WTC11 (cell line): ENCODE data around the gene CLEC4C. TPM values are rescaled to one million over a fixed set of nuclear protein-coding genes. Genes with fewer than 3 reads are reported as not detected.

Experiments used
- ATAC-seq: fragments of 200-7000 bp; cut with Tn5 transposase; 2 replicates; pipeline ENCODE4 v1.10.0; 2021; ENCODE audit warnings: mild to moderate bottlenecking, moderate library complexity
- CTCF ChIA-PET: fragments of 300-600 bp; sonication (Branson Sonifier 250); formaldehyde crosslinking; loops from one replicate; lab custom pipeline; 2021; ENCODE audit warnings: antibody characterized with exemption; lab: Charles Lee
- POLR2A ChIA-PET: fragments of 350-600 bp; sonication (Branson Sonifier 250); formaldehyde crosslinking; loops from one replicate; lab custom pipeline; 2021; ENCODE audit warnings: antibody characterized with exemption; lab: Charles Lee
- DNase-seq: peaks from one replicate; pipeline ENCODE4 v3.0.0; 2021; ENCODE audit warnings: low spot score
- H3K27ac Mint-ChIP-seq: 2 replicates; pipeline ENCODE4 v1.8.0; 2021; ENCODE audit warnings: mixed read lengths
- H3K27me3 Mint-ChIP-seq: 2 replicates; pipeline ENCODE4 v1.8.0; 2021; ENCODE audit warnings: low read depth, mild to moderate bottlenecking, moderate library complexity, mixed read lengths
- H3K36me3 Mint-ChIP-seq: 2 replicates; pipeline ENCODE4 v1.8.0; 2021; ENCODE audit warnings: mixed read lengths
- H3K4me1 Mint-ChIP-seq: 2 replicates; pipeline ENCODE4 v1.8.0; 2022; ENCODE audit warnings: mixed read lengths
- H3K4me3 Mint-ChIP-seq: 2 replicates; pipeline ENCODE4 v1.8.0; 2021; ENCODE audit warnings: mild to moderate bottlenecking, moderate library complexity, mixed read lengths
- H3K9me3 Mint-ChIP-seq: 2 replicates; pipeline ENCODE4 v1.8.0; 2021; ENCODE audit warnings: mixed read lengths
- CTCF ChIP-seq: fragments of 200-600 bp; IDR thresholded peaks from 2 replicates; pipeline ENCODE4 v1.8.0; 2022; ENCODE audit warnings: antibody characterized with exemption
- E2F1 ChIP-seq: sonication (generic); formaldehyde crosslinking; IDR thresholded peaks from 2 replicates; pipeline ENCODE4 v1.8.0; 2022; ENCODE audit warnings: mild to moderate bottlenecking, missing genetic modification reagents
- FOXP1 ChIP-seq: sonication (generic); formaldehyde crosslinking; IDR thresholded peaks from 2 replicates; pipeline ENCODE4 v1.8.0; 2022; ENCODE audit warnings: missing genetic modification reagents, mild to moderate bottlenecking, moderate library complexity, borderline replicate concordance
- GABPB1 ChIP-seq: sonication (generic); formaldehyde crosslinking; IDR thresholded peaks from 2 replicates; pipeline ENCODE4 v1.8.1; 2023; ENCODE audit warnings: mild to moderate bottlenecking, missing genetic modification reagents
- GRHL2 ChIP-seq: fragments of 250-450 bp; sonication (Bioruptor Pico); IDR thresholded peaks from 2 replicates; pipeline ENCODE4 v1.8.0; 2022; ENCODE audit warnings: mild to moderate bottlenecking, moderate library complexity; ENCODE audit not compliant: insufficient replicate concordance, severe bottlenecking
- IRF2 ChIP-seq: sonication (generic); formaldehyde crosslinking; IDR thresholded peaks from 2 replicates; pipeline ENCODE4 v1.8.0; 2022; ENCODE audit warnings: low read depth, missing genetic modification reagents, borderline replicate concordance
- NR2C2 ChIP-seq: sonication (generic); formaldehyde crosslinking; IDR thresholded peaks from 2 replicates; pipeline ENCODE4 v1.8.0; 2022; ENCODE audit warnings: mild to moderate bottlenecking, missing genetic modification reagents
- NR3C1 ChIP-seq: sonication (generic); formaldehyde crosslinking; conservative IDR thresholded peaks from 2 replicates; pipeline ENCODE4 v1.8.1; 2023; ENCODE audit warnings: low read depth, mild to moderate bottlenecking, missing genetic modification reagents
- STAT6 ChIP-seq: sonication (generic); formaldehyde crosslinking; conservative IDR thresholded peaks from 2 replicates; pipeline ENCODE4 v1.8.1; 2023; ENCODE audit warnings: mild to moderate bottlenecking, low read depth, missing genetic modification reagents, moderate library complexity
- USF1 ChIP-seq: sonication (generic); formaldehyde crosslinking; IDR thresholded peaks from 2 replicates; pipeline ENCODE4 v1.8.0; 2022; ENCODE audit warnings: mild to moderate bottlenecking, missing genetic modification reagents
- ZNF219 ChIP-seq: sonication (generic); formaldehyde crosslinking; IDR thresholded peaks from 2 replicates; pipeline ENCODE4 v1.8.0; 2023; ENCODE audit warnings: missing genetic modification reagents, mild to moderate bottlenecking, borderline replicate concordance
- ZNF232 ChIP-seq: sonication (generic); formaldehyde crosslinking; IDR thresholded peaks from 2 replicates; pipeline ENCODE4 v1.8.0; 2022; ENCODE audit warnings: mild to moderate bottlenecking, missing genetic modification reagents
- ZNF281 ChIP-seq: sonication (generic); formaldehyde crosslinking; IDR thresholded peaks from 2 replicates; pipeline ENCODE4 v1.8.0; 2023; ENCODE audit warnings: mild to moderate bottlenecking, missing genetic modification reagents
- ZNF396 ChIP-seq: fragments of 250-450 bp; sonication (Bioruptor Pico); IDR thresholded peaks from 2 replicates; pipeline ENCODE4 v1.8.0; 2021; ENCODE audit warnings: mild to moderate bottlenecking, moderate library complexity, borderline replicate concordance
- ZNF425 ChIP-seq: fragments of 250-450 bp; sonication (Bioruptor Pico); conservative IDR thresholded peaks from 2 replicates; pipeline ENCODE4 v1.9.0; 2021; ENCODE audit warnings: mild to moderate bottlenecking
- total RNA-seq: library from RNA; stranded (reverse); gene quantifications from 3 replicates; pipeline ENCODE4 v1.2.3, GENCODE V29; 2021

The CLEC4C gene
- total RNA-seq, 1 experiment from 2014 or later = 0.50 TPM

- TF ChIP-seq ZNF281 = no peak
These were observed 34.1 kb upstream of the CLEC4C start (continued) for GRCh38 chr12:7781274-7781673.

- no peaks in the 10 kb centered on the region for H3K9me3 Mint-ChIP-seq
- POLR2A ChIA-PET = no interaction called here
- no peaks in the 10 kb centered on the region for H3K36me3 Mint-ChIP-seq
- no peak for TF ChIP-seq FOXP1
- TF ChIP-seq GABPB1 (CRISPR knock-in tag) = no peak
- TF ChIP-seq NR3C1 (CRISPR knock-in tag) = no peak
- no peak for TF ChIP-seq E2F1
- no peak for TF ChIP-seq USF1
- no peak for TF ChIP-seq GRHL2 (CRISPR knock-in tag)
- TF ChIP-seq STAT6 (CRISPR knock-in tag) = no peak
- TF ChIP-seq IRF2 (CRISPR knock-in tag) = no peak
- TF ChIP-seq CTCF = no peak
- no peak for TF ChIP-seq ZNF232 (CRISPR knock-in tag)
- TF ChIP-seq NR2C2 (CRISPR knock-in tag) = no peak
- no peak for TF ChIP-seq ZNF396 (CRISPR knock-in tag)
- TF ChIP-seq ZNF425 (CRISPR knock-in tag) = no peak
- no peak for TF ChIP-seq ZNF219 (CRISPR knock-in tag)
- DNase-seq (no peak), ATAC-seq (no peak)
- H3K27ac Mint-ChIP-seq = peak overlapping the region; percentile 33; the same call in 1 of the 2 replicates
- H3K27me3 Mint-ChIP-seq = no peaks in the 10 kb centered on the region
- CTCF ChIA-PET = no interaction called here
- H3K4me3 Mint-ChIP-seq = no peak overlapping the region
- H3K4me1 Mint-ChIP-seq = peaks cover 16% of the 10 kb centered on the region
These were observed 22.8 kb upstream of the CLEC4C start for GRCh38 chr12:7769999-7770398.
